Measurements from ENCODE around the gene TAF5L.

TAF5L gene

GRCh38 chr1:229625915-229626831 lies at the start of gene TAF5L, which contains the start of gene URB2:
Gene TAF5L, minus strand, starts transcription at chr1:229626122. Its CDS starts 11,640 bp downstream, at chr1:229614482.
Gene URB2, plus strand, starts transcription at chr1:229626247. Its CDS starts 1,387 bp downstream, at chr1:229627634.
- DNase-seq (ENCODE audit: low spot score): peak; percentile 91

GRCh38 chr1:229675396-229675795 lies 49.5 kb upstream of the TAF5L start:
- no peak for DNase-seq (ENCODE audit: low spot score)

- DNase-seq (ENCODE audit: low spot score): no peak
Measured at GRCh38 chr1:229674042-229674441, 48.1 kb upstream of the TAF5L start.

GRCh38 chr1:229672246-229672645 lies 46.3 kb upstream of the TAF5L start:
- no peak for DNase-seq (ENCODE audit: low spot score)

- no peak for DNase-seq (ENCODE audit: low spot score)
Measured at GRCh38 chr1:229671310-229671709, 45.4 kb upstream of the TAF5L start.

GRCh38 chr1:229669333-229669732 lies 43.4 kb upstream of the TAF5L start:
- DNase-seq (ENCODE audit: low spot score): no peak

GRCh38 chr1:229666585-229666984 lies 40.7 kb upstream of the TAF5L start:
- peak; percentile 12 for DNase-seq (ENCODE audit: low spot score)

- no peak for DNase-seq (ENCODE audit: low spot score)
Measured at GRCh38 chr1:229665912-229666558, 40.1 kb upstream of the TAF5L start.

GRCh38 chr1:229664133-229664689 lies 38.3 kb upstream of the TAF5L start:
- DNase-seq (ENCODE audit: low spot score): peak; percentile 64

- no peak for DNase-seq (ENCODE audit: low spot score)
Measured at GRCh38 chr1:229661897-229662296, 36.0 kb upstream of the TAF5L start.

GRCh38 chr1:229661022-229661877 lies 35.3 kb upstream of the TAF5L start:
- peak; percentile 74 for DNase-seq (ENCODE audit: low spot score)

- DNase-seq (ENCODE audit: low spot score): no peak
Measured at GRCh38 chr1:229657993-229658755, 32.3 kb upstream of the TAF5L start.

- DNase-seq (ENCODE audit: low spot score): no peak
Measured at GRCh38 chr1:229655781-229656180, 29.9 kb upstream of the TAF5L start.

GRCh38 chr1:229653420-229653819 lies 27.5 kb upstream of the TAF5L start:
- DNase-seq (ENCODE audit: low spot score): no peak

GRCh38 chr1:229651546-229651945 lies 25.6 kb upstream of the TAF5L start:
- DNase-seq (ENCODE audit: low spot score): no peak

GRCh38 chr1:229650045-229650444 lies 24.1 kb upstream of the TAF5L start:
- DNase-seq (ENCODE audit: low spot score): no peak

GRCh38 chr1:229648406-229648805 lies 22.5 kb upstream of the TAF5L start:
- no peak for DNase-seq (ENCODE audit: low spot score)

- no peak for DNase-seq (ENCODE audit: low spot score)
Measured at GRCh38 chr1:229645324-229645993, 19.5 kb upstream of the TAF5L start.

- no peak for DNase-seq (ENCODE audit: low spot score)
Measured at GRCh38 chr1:229643996-229644745, 18.2 kb upstream of the TAF5L start.

- DNase-seq (ENCODE audit: low spot score): no peak
Measured at GRCh38 chr1:229642970-229643369, 17.0 kb upstream of the TAF5L start.
